ENCODE results near the gene THBS2.

- TF ChIP-seq CTCF (conservative IDR thresholded peaks at IDR 0.05 in 1 of 2, IDR thresholded peaks at IDR 0.05 in 1 of 2; ENCODE audit: low read depth in 1 of 2, low read length in 2 of 2) (no peak), EZH2 (IDR thresholded peaks at IDR 0.05; ENCODE audit: low read length, missing control alignments) (no peak)
Observed at GRCh38 chr6:169243661-169244060, 10.0 kb downstream of the THBS2 start.

Data from fibroblast of lung (primary cell).